Lower leg skin (tissue), 4 donors: ENCODE data around the gene CFAP20DC. TPM values are rescaled to one million over a fixed set of nuclear protein-coding genes. Genes with fewer than 3 reads are reported as not detected.
"Not testable (repeated sequence)": the region's sequence is repeated elsewhere in the genome, so short reads cannot be mapped to it uniquely, and the experiment has no call there.

Experiments used
- DNase-seq, 2 donors: peaks; one replicate each; pipeline ENCODE4 v3.0.0-alpha.2; 2019; ENCODE audit warnings: low spot score in 2 of 2
- H3K4me3 ChIP-seq: fragments of 200-600 bp; sonication (generic); 2 replicates; pipeline ENCODE4 v1.5.1; 2017; ENCODE audit warnings: mild to moderate bottlenecking, low read depth; ENCODE audit not compliant: poor library complexity, severe bottlenecking
- CTCF ChIP-seq, 3 donors: fragments of 450-650 bp; IDR thresholded peaks; one replicate each; pipeline ENCODE4 v1.5.1; 2016; ENCODE audit warnings: antibody characterized with exemption in 3 of 3, mild to moderate bottlenecking in 3 of 3, moderate library complexity in 2 of 3
- POLR2A ChIP-seq, 2 donors: fragments of 450-650 bp; IDR thresholded peaks; one replicate each; pipeline ENCODE4 v1.6.1; 2016 to 2017; ENCODE audit warnings: antibody characterized with exemption in 2 of 2, mild to moderate bottlenecking in 1 of 2, moderate library complexity in 1 of 2
- WGBS, 2 donors: methylation state at CpG; one replicate each; pipeline ENCODE4 v1.1.5; 2018; 5-methylcytosine and 5-hydroxymethylcytosine counted together
- intact Hi-C: fragments of 100-400 bp; cut with DNase I; formaldehyde crosslinking; loops from one replicate; pipeline ENCODE4 v1.15.0; 2023; ENCODE audit warnings: low total_unique reads
- total RNA-seq, 4 donors: library from RNA; depleted of rRNA; stranded (reverse); fragments of >200 nt; gene quantifications; one replicate each; pipeline ENCODE4 v1.1.0, GENCODE V29; 2016

Gene CFAP20DC
- total RNA-seq, 4 donors from 2014 or later, result 0.11 to 0.94 (median 0.39) TPM

DNA sequence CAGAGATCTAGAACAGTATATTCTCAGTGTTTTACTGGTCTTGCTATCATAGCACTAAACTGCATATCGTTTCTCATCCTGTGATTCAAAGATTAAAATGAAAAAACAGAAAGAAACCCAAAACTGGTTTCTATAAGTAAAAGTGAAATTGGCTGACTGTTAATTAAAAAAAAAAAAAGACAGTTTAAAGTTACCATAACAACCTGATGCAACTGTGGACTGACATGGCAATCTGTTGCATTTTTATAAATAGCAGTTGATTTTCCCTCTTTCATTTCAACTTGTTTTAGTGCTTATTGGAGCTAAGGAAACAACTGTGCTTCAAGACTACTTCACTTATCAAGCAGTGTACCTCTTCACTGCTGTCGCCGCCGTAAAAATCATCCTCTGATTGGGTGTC lies 186.6 kb downstream of the CFAP20DC start:
- no peak for TF ChIP-seq POLR2A (IDR thresholded peaks at IDR 0.05)
- no peak for TF ChIP-seq CTCF (IDR thresholded peaks at IDR 0.05)
- intact Hi-C loops, result no loop called here
- H3K4me3 ChIP-seq, result no peak overlapping the region
- DNase-seq, result no peak
- WGBS, 2 donors, result 93 to 97% methylated on average over 4 of the region's 4 CpGs

DNA sequence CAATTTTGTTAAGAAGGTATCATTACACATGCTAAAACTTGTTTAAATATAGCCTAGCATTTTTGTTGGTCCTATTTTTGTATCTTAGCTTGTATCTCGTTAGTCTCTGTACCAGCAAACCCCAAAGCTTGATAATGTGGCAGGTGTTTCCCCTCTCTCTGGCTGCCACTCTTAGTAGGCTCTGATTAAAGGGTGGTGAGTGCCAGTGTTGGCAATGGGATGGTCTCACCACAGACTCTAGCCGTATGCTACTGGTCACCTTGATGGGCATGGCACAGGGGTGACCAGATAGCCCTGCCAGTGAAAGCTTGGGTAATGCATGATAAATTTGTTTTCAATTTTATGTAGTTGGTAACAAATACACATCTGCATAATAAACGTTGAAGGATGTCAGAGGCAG lies 188.3 kb downstream of the CFAP20DC start:
- intact Hi-C loops, result no loop called here
- 64 to 65% methylated on average over 3 of the region's 3 CpGs for WGBS, 2 donors
- DNase-seq, result no peak
- TF ChIP-seq POLR2A (IDR thresholded peaks at IDR 0.05) (no peak), CTCF (IDR thresholded peaks at IDR 0.05) (no peak)
- H3K4me3 ChIP-seq, result no peak overlapping the region

DNA sequence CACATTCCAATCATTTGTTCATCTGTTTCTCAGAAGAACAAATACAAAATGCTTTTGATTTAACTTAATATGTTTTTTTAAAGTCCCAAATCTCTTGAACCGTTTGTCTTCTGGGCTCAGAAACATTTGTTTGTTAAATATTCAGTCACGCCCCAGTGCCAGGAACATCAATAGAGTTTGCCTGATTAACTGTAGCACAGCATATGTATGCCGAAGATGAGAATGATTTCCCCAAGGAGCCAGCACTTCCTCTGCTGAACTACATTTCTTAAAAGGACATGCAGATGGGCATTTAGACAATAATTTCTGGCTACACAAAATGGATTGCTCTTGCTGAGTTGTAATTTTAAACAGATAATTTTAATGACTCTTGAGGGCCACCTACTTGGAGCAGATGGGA lies 191.7 kb downstream of the CFAP20DC start:
- no peak overlapping the region for H3K4me3 ChIP-seq
- no peak for DNase-seq
- intact Hi-C loops, result no loop called here
- no peak for TF ChIP-seq POLR2A (IDR thresholded peaks at IDR 0.05)
- TF ChIP-seq CTCF (IDR thresholded peaks at IDR 0.05), result no peak
- 31 to 49% methylated on average over 3 of the region's 3 CpGs for WGBS, 2 donors

DNA sequence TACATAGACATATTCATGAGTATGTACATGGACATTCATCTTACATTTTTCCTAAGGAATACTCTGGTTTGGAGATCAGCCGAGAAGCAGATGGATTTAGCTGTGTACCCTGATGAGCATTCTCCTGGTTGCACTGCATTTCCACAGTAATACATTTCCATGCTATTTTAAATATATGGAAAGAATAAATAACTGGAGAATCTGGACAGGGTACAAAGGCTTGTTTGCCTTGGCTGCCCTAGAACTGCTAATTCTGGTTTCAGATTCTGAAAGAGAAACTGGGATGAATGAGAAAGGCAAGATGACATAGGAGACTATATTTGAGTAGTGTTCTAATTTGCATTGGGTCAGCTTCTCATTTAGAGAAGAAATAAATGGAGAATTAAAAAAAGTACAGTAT lies 192.4 kb downstream of the CFAP20DC start:
- WGBS, 2 donors, result 75 to 85% methylated on average over 1 of the region's 1 CpG
- intact Hi-C loops, result no loop called here
- no peak overlapping the region for H3K4me3 ChIP-seq
- no peak for DNase-seq
- no peak for TF ChIP-seq POLR2A (IDR thresholded peaks at IDR 0.05)
- TF ChIP-seq CTCF (IDR thresholded peaks at IDR 0.05), result no peak

- no peak for TF ChIP-seq CTCF (IDR thresholded peaks at IDR 0.05)
- no peak for TF ChIP-seq POLR2A (IDR thresholded peaks at IDR 0.05)
- H3K4me3 ChIP-seq, result no peak overlapping the region
- no peak for DNase-seq
- intact Hi-C loops, result no loop called here
- WGBS, 2 donors, result 57 to 65% methylated on average over 7 of the region's 7 CpGs
These were observed 201.0 kb downstream of the CFAP20DC start for GRCh38 chr3:58848826-58849225.

DNA sequence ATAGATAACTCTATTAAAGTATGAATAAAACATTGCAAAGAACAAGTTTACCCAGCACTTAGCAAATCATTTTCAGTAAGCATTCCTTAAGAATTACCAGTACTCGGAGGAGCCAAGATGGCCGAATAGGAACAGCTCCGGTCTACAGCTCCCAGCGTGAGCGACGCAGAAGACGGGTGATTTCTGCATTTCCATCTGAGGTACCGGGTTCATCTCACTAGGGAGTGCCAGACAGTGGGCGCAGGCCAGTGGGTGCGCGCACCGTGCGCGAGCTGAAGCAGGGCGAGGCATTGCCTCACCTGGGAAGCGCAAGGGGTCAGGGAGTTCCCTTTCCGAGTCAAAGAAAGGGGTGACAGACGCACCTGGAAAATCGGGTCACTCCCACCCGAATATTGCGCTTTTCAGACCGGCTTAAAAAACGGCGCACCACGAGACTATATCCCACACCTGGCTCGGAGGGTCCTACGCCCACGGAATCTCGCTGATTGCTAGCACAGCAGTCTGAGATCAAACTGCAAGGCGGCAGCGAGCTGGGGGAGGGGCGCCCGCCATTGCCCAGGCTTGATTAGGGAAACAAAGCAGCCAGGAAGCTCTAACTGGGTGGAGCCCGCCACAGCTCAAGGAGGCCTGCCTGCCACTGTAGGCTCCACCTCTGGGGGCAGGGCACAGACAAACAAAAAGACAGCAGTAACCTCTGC lies 207.6 kb downstream of the CFAP20DC start:
- DNase-seq, intact Hi-C loops, H3K4me3 ChIP-seq: not testable (repeated sequence)
- WGBS, 2 donors, result 91 to 95% methylated on average over 9 to 16 of the region's 34 CpGs
